Peyer's patch (tissue), 4 donors: ENCODE measurements around the gene METTL22.

Source experiments
- CTCF ChIP-seq, 6 experiments: fragments of 450-650 bp in 4 of 6; fragments of 200-600 bp in 2 of 6; sonication (generic) in 1 of 6; IDR thresholded peaks; one replicate each; pipeline ENCODE4 v1.5.1; 2017 to 2019; ENCODE audit warnings: antibody characterized with exemption in 6 of 6, mild to moderate bottlenecking in 3 of 6, moderate library complexity in 1 of 6
- POLR2A ChIP-seq, 2 donors: fragments of 450-650 bp; IDR thresholded peaks; one replicate each; pipeline ENCODE4 v1.5.1; 2017; ENCODE audit warnings: antibody characterized with exemption in 2 of 2, mild to moderate bottlenecking in 2 of 2, moderate library complexity in 2 of 2

GRCh38 chr16:8630255-8630953, 8.9 kb downstream of the METTL22 start:
- TF ChIP-seq CTCF (IDR thresholded peaks at IDR 0.05), result no peak
- TF ChIP-seq POLR2A (IDR thresholded peaks at IDR 0.05), result no peak
